KMS-11 (cell line): ENCODE measurements around the gene SUPT3H.
A peak's percentile ranks its signal among the peaks of the same experiment; 100 is the strongest.

Source experiments
- H2AFZ ChIP-seq: fragments of 200-600 bp; sonication (generic); 2 replicates; pipeline ENCODE4 v1.6.1; 2016; ENCODE audit warnings: antibody characterized with exemption, mixed run types, low read depth
- H3K27ac ChIP-seq: fragments of 200-600 bp; sonication (generic); 2 replicates; pipeline ENCODE4 v1.6.1; 2016; ENCODE audit warnings: mild to moderate bottlenecking, mixed run types
- H3K27me3 ChIP-seq: fragments of 200-600 bp; sonication (generic); 2 replicates; pipeline ENCODE4 v1.6.1; 2017; ENCODE audit warnings: mild to moderate bottlenecking, low read depth, mixed run types, moderate library complexity; ENCODE audit not compliant: insufficient read depth
- H3K36me3 ChIP-seq: fragments of 200-600 bp; sonication (generic); 2 replicates; pipeline ENCODE4 v1.6.1; 2017; ENCODE audit warnings: mild to moderate bottlenecking, mixed run types; ENCODE audit not compliant: insufficient read depth
- H3K4me1 ChIP-seq: fragments of 200-600 bp; sonication (generic); 2 replicates; pipeline ENCODE4 v1.6.1; 2016; ENCODE audit warnings: mild to moderate bottlenecking, low read depth, mixed run types; ENCODE audit not compliant: poor library complexity, severe bottlenecking
- H3K4me2 ChIP-seq: fragments of 200-600 bp; sonication (generic); 2 replicates; pipeline ENCODE4 v1.7.0; 2016; ENCODE audit warnings: mild to moderate bottlenecking, mixed run types
- H3K4me3 ChIP-seq: fragments of 200-600 bp; sonication (generic); IDR thresholded peaks from 2 replicates; pipeline ENCODE4 v1.6.1; 2017; ENCODE audit warnings: low read depth, low read length, mixed read lengths; ENCODE audit not compliant: insufficient read depth
- H3K79me2 ChIP-seq: fragments of 200-600 bp; sonication (generic); 2 replicates; pipeline ENCODE4 v1.6.1; 2016; ENCODE audit warnings: low read depth, mixed run types; ENCODE audit not compliant: insufficient read depth
- H3K9ac ChIP-seq: fragments of 200-600 bp; sonication (generic); 2 replicates; pipeline ENCODE4 v1.6.1; 2016; ENCODE audit warnings: mild to moderate bottlenecking, mixed run types
- H4K20me1 ChIP-seq: fragments of 200-600 bp; sonication (generic); 2 replicates; pipeline ENCODE4 v1.6.1; 2016; ENCODE audit warnings: mild to moderate bottlenecking, mixed run types; ENCODE audit not compliant: insufficient read depth
- CTCF ChIP-seq: fragments of 200-600 bp; sonication (generic); conservative IDR thresholded peaks from 2 replicates; pipeline ENCODE4 v1.6.1; 2017; ENCODE audit warnings: low read depth, mild to moderate bottlenecking, antibody characterized with exemption, low read length, moderate library complexity, mixed read lengths

Gene SUPT3H

GRCh38 chr6:44926556-44926955, 451.2 kb downstream of the SUPT3H start:
- Histone ChIP-seq H3K9ac (no peak overlapping the region), H3K79me2 (no peaks in the 10 kb centered on the region), H3K27me3 (no peaks in the 10 kb centered on the region), H3K4me2 (no peak overlapping the region), H2AFZ (no peak overlapping the region), H3K36me3 (no peaks in the 10 kb centered on the region), H4K20me1 (no peaks in the 10 kb centered on the region), H3K4me1 (peaks cover 26% of the 10 kb centered on the region), H3K27ac (no peak overlapping the region), H3K4me3 (no peak overlapping the region)
- no peak for TF ChIP-seq CTCF

- no peaks in the 10 kb centered on the region for H3K27me3 ChIP-seq
- no peaks in the 10 kb centered on the region for H3K36me3 ChIP-seq
- peak overlapping the region; percentile 5; the same call in 1 of the 2 replicates for H3K4me2 ChIP-seq
- H4K20me1 ChIP-seq, result no peaks in the 10 kb centered on the region
- H3K4me3 ChIP-seq, result no peak overlapping the region
- peaks cover 26% of the 10 kb centered on the region for H3K4me1 ChIP-seq
- H3K9ac ChIP-seq, result no peak overlapping the region
- no peak overlapping the region for H2AFZ ChIP-seq
- peak overlapping the region; percentile 25; the same call in 1 of the 2 replicates for H3K27ac ChIP-seq
- no peaks in the 10 kb centered on the region for H3K79me2 ChIP-seq
- no peak for TF ChIP-seq CTCF
Observed at GRCh38 chr6:44925100-44925739, 452.5 kb downstream of the SUPT3H start.

GRCh38 chr6:44923444-44923843, 454.3 kb downstream of the SUPT3H start:
- Histone ChIP-seq H3K27me3 (no peaks in the 10 kb centered on the region), H2AFZ (no peak overlapping the region), H3K4me2 (no peak overlapping the region), H3K9ac (no peak overlapping the region), H3K4me3 (no peak overlapping the region), H3K36me3 (no peaks in the 10 kb centered on the region), H3K27ac (no peak overlapping the region), H4K20me1 (no peaks in the 10 kb centered on the region), H3K4me1 (peaks cover 26% of the 10 kb centered on the region), H3K79me2 (no peaks in the 10 kb centered on the region)
- no peak for TF ChIP-seq CTCF

- Histone ChIP-seq H2AFZ (no peak overlapping the region), H3K4me1 (peaks cover 26% of the 10 kb centered on the region), H3K4me2 (0 out of 2 replicates have a peak overlapping the region, but pooled peaks have one; percentile 7), H3K9ac (no peak overlapping the region), H3K4me3 (no peak overlapping the region), H3K27me3 (no peaks in the 10 kb centered on the region), H4K20me1 (no peaks in the 10 kb centered on the region), H3K36me3 (no peaks in the 10 kb centered on the region), H3K27ac (no peak overlapping the region), H3K79me2 (no peaks in the 10 kb centered on the region)
- TF ChIP-seq CTCF, result no peak
Observed at GRCh38 chr6:44921798-44922197, 455.9 kb downstream of the SUPT3H start.
